ENCODE data around the gene SEMA6B. TPM values are rescaled to one million over a fixed set of nuclear protein-coding genes. Genes with fewer than 3 reads are reported as not detected.

SEMA6B gene
- polyA plus RNA-seq, 1 of the 3 experiments (the other 2 are of a cell fraction) = 3.7 TPM

- TF ChIP-seq, protein P1, sequence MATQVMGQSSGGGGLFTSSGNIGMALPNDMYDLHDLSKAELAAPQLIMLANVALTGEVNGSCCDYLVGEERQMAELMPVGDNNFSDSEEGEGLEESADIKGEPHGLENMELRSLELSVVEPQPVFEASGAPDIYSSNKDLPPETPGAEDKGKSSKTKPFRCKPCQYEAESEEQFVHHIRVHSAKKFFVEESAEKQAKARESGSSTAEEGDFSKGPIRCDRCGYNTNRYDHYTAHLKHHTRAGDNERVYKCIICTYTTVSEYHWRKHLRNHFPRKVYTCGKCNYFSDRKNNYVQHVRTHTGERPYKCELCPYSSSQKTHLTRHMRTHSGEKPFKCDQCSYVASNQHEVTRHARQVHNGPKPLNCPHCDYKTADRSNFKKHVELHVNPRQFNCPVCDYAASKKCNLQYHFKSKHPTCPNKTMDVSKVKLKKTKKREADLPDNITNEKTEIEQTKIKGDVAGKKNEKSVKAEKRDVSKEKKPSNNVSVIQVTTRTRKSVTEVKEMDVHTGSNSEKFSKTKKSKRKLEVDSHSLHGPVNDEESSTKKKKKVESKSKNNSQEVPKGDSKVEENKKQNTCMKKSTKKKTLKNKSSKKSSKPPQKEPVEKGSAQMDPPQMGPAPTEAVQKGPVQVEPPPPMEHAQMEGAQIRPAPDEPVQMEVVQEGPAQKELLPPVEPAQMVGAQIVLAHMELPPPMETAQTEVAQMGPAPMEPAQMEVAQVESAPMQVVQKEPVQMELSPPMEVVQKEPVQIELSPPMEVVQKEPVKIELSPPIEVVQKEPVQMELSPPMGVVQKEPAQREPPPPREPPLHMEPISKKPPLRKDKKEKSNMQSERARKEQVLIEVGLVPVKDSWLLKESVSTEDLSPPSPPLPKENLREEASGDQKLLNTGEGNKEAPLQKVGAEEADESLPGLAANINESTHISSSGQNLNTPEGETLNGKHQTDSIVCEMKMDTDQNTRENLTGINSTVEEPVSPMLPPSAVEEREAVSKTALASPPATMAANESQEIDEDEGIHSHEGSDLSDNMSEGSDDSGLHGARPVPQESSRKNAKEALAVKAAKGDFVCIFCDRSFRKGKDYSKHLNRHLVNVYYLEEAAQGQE (IDR thresholded peaks at IDR 0.05; ENCODE audit: low read depth, low read length) = no peak
- TF ChIP-seq GATA2 (CRISPR knock-in tag; IDR thresholded peaks at IDR 0.05) (no peak), SIN3A (IDR thresholded peaks at IDR 0.05; ENCODE audit: borderline replicate concordance, low read depth, low read length) (no peak), SMC3 (IDR thresholded peaks at IDR 0.05; ENCODE audit: low read depth, low read length) (no peak)
These were observed 3.6 kb downstream of the SEMA6B start (continued) for GRCh38 chr19:4555657-4556561.

GRCh38 chr19:4554717-4555116 lies 4.8 kb downstream of the SEMA6B start:
- DNase-seq = no peak
- Histone ChIP-seq H3K79me2 (ENCODE audit: insufficient read depth) (no peaks in the 10 kb centered on the region), H3K9me2 (no peaks in the 10 kb centered on the region), H4K20me1 (ENCODE audit: insufficient read depth) (no peaks in the 10 kb centered on the region), H3K27me3 (ENCODE audit: insufficient read depth) (no peaks in the 10 kb centered on the region; the same call in 1 of the 2 replicates), H3F3A (replicated peaks; ENCODE audit: insufficient read depth) (peaks cover 14% of the 10 kb centered on the region), H3K4me3 (ENCODE audit: low read depth in 2 of 2, low read length in 1 of 2) (no peak overlapping the region), H2AFZ (ENCODE audit: low read depth) (no peak overlapping the region), H3K9me3 (no peaks in the 10 kb centered on the region), H3K4me2 (no peak overlapping the region), H3K27ac (ENCODE audit: low read depth in 2 of 2, low read length in 1 of 2) (no peak overlapping the region), H3K4me1 (ENCODE audit: control insufficient read depth in 1 of 2, insufficient read depth in 2 of 2, low read depth in 1 of 2, low read length in 1 of 2) (peaks cover 0 to 8% of the 10 kb centered on the region in 2 experiments; a peak in 1 of 4 replicates), H3K9ac (no peak overlapping the region), H3K36me3 (replicated peaks in 1 of 2; ENCODE audit: control insufficient read depth in 1 of 2, insufficient read depth in 2 of 2, low read length in 1 of 2) (no peaks in the 10 kb centered on the region)
- WGBS (ENCODE audit: low lambda C conversion rate) = 65% methylated on average over 7 of the region's 7 CpGs
- ChIA-PET CTCF (interaction anchor here (1.3 to 3.9 kb wide), 5 partner anchors 12 to 82 kb away, joined by 3 to 25 read pairs (median 4); partner anchors contain the start of gene PLIN5), POLR2A (no interaction called here)
- TF ChIP-seq, protein P2, sequence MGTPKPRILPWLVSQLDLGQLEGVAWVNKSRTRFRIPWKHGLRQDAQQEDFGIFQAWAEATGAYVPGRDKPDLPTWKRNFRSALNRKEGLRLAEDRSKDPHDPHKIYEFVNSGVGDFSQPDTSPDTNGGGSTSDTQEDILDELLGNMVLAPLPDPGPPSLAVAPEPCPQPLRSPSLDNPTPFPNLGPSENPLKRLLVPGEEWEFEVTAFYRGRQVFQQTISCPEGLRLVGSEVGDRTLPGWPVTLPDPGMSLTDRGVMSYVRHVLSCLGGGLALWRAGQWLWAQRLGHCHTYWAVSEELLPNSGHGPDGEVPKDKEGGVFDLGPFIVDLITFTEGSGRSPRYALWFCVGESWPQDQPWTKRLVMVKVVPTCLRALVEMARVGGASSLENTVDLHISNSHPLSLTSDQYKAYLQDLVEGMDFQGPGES (IDR thresholded peaks at IDR 0.05; ENCODE audit: low read depth, low read length) = no peak
- TF ChIP-seq MEF2A (IDR thresholded peaks at IDR 0.05; ENCODE audit: borderline replicate concordance, low read depth) (no peak), YY1 (IDR thresholded peaks at IDR 0.05; ENCODE audit: low read depth) (no peak), FOSL2 (IDR thresholded peaks at IDR 0.05; ENCODE audit: borderline replicate concordance, low read depth) (no peak), NRF1 (IDR thresholded peaks at IDR 0.05; ENCODE audit: low read depth, low read length) (no peak), PBX3 (IDR thresholded peaks at IDR 0.05) (no peak), SMC3 (IDR thresholded peaks at IDR 0.05; ENCODE audit: low read depth, low read length) (no peak), SIN3A (IDR thresholded peaks at IDR 0.05; ENCODE audit: borderline replicate concordance, low read depth, low read length) (no peak), CTCF (IDR thresholded peaks at IDR 0.05) (no peak), ELF1 (IDR thresholded peaks at IDR 0.05) (no peak), RCOR1 (IDR thresholded peaks at IDR 0.05; ENCODE audit: low read length) (no peak), NFIC (IDR thresholded peaks at IDR 0.05; ENCODE audit: borderline replicate concordance) (no peak), TEAD4 (IDR thresholded peaks at IDR 0.05; ENCODE audit: borderline replicate concordance, insufficient read depth) (no peak), TCF12 (IDR thresholded peaks at IDR 0.05) (no peak), TAF1 (IDR thresholded peaks at IDR 0.05; ENCODE audit: borderline replicate concordance, low read depth, low read length) (no peak), GATA2 (CRISPR knock-in tag; IDR thresholded peaks at IDR 0.05) (no peak), JUND (IDR thresholded peaks at IDR 0.05) (no peak)
- TF ChIP-seq, protein P3, sequence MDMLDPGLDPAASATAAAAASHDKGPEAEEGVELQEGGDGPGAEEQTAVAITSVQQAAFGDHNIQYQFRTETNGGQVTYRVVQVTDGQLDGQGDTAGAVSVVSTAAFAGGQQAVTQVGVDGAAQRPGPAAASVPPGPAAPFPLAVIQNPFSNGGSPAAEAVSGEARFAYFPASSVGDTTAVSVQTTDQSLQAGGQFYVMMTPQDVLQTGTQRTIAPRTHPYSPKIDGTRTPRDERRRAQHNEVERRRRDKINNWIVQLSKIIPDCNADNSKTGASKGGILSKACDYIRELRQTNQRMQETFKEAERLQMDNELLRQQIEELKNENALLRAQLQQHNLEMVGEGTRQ (IDR thresholded peaks at IDR 0.05; ENCODE audit: borderline replicate concordance, low read depth, low read length) = no peak
